ENCODE data around the gene FAM20C.
"Not testable (repeated sequence)": the region's sequence is repeated elsewhere in the genome, so short reads cannot be mapped to it uniquely, and the experiment has no call there.

The FAM20C gene

DNA sequence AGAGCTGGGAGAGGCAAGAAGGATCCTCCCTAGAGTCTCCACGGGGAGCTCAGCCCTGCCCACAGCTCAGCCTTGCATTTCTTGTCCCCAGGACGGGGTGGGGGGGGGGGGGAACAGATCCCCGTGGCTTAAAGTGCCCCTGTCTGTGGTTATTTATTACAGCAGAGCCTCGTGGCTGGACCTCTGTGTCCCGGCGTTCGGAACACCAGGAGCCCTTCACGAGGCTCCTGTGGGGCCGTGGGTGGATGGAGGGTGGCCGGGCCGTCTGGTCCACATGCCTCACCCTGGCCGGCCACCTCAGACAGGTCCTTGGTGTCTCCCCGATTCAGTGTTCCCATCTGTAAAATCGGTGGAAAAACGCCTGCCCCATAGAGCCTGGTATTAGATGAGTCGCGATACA, 37.9 kb downstream of the FAM20C start:
- DNase-seq: no peak

- DNase-seq: no peak
These were observed 38.9 kb downstream of the FAM20C start for GRCh38 chr7:231030-231857.

DNA sequence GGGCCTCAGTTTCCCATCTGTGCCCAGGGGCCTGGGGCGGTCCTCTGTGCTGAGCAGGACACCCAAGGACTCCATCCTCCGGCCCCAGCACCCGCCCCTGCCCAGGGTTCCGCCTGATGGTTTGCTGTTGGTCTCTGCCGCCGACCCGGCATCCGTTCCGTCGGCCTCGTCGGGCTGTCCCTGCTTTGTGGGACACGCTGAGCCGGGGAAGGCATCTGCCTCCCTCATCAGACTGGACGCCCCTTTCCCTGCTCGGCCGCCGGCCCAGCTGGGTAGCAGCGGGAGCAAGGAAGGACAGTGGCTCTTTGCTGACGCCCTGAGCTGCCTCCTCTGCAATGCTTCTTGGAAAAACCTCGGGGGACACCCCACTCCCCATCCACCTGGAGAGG, 39.5 kb downstream of the FAM20C start:
- DNase-seq: no peak

- DNase-seq: no peak
These were observed 40.3 kb downstream of the FAM20C start for GRCh38 chr7:232410-233248.

DNA sequence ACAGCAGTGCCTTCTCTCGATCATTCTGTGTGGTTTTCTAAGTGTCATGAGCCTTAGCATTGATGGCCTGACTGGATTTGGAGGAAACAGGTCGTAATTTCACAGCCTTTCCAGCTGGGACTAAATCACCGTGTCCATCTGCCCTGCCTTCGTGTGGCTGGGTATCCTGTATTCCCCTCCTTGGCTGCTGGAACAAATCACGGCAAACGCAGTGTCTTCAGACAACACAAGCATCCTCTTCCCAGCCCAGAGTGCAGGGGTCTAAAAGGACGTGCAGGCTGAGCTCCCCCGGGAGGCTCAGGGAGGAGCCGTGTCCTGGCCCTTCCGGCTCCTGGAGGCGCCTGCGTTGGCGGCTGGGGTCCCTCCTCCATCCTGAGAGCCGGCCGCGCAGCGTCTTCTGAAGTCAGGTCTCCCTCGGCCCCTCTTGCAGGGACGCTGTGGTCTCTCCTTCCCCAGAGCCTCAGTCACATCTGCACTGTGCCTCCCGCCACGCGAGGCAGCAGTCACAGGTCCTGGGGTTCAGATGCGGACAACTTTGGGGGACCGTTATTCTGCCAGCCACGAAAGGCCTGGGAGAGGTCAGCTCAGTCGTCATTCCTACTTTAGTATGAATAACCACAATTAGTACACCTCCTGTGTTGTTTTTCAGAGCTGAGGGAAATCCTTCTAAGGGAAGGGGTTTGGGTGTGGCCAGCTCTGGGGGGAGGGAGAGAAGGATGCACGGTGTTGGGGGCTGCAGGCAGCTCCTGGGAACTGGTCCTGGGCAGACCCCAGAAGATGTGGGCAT, 41.1 kb downstream of the FAM20C start:
- DNase-seq: no peak

DNA sequence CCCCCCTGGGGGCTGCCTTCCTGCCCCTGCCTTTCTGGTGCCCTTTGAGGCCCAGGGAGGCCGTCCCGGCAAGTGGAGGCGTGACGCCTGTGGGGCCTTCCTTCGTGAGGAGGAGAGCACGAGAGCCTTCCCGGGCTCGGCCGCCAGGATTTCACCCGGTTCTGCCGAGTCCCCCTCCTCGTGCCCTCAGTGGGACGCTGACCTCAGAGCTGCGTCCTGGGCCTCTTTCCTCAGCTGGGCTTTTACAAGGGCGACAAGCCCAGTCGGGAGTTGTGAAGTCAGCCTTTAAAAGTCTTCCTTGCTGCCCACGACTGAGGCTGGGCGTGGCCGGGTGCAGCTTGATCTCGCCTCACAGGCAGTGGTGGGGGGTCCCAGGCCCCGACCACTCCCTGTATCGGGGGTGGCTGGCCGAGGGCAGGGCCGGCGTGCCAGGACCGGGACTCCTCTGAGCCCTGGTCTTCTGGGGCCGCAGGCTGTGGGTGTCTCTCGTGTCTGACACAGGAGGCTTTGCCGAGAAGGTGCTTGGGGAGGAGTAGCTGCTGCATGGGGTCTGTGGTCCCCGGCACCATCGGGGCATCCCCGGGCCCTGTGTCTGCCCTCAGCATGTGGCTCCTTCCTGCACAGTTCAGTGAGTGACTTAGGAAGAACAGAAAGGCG, 41.8 kb downstream of the FAM20C start:
- DNase-seq: no peak

- no peak for DNase-seq
These were observed 42.6 kb downstream of the FAM20C start for GRCh38 chr7:234708-235553.

GRCh38 chr7:235576-236395, 43.4 kb downstream of the FAM20C start:
- DNase-seq: no peak

DNA sequence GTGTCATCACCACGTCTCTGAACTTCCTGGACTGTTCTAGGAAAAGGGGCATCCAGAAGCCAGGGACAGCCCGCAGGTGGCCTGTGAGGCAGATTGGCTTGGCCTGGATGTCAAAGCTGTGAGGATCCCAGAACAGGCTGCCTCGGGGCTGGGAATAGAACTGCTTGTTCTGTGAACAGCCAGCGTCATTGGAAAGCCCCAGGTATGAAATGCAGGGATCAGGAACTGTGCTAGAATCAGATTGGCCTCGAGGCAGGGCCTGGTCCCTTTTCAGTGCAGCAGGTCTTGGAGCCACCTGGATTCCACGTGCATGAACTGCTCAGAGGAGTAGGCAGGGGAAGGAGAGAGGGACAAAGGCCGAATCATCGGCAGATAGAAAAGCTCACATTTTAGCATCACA, 44.6 kb downstream of the FAM20C start:
- DNase-seq: no peak

DNA sequence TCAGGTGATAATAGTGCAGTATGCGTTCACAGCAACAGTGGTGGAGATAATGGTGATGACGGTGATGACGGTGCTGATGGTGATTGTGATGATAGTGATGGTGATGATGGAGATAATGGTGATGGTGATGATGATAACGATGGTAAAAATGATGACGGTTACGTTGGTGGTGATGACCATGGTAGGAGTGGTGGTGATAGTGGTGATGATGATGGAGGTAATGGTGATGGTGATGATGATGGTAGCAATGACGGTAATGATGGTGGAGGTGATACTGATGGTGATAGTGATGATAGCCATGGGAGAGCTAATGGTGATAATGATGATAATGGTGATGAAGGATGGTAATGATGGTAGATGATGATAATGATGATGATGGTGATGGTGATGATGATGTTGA, 45.0 kb downstream of the FAM20C start:
- DNase-seq: no peak

GRCh38 chr7:240146-240676, 47.8 kb downstream of the FAM20C start:
- DNase-seq: no peak

GRCh38 chr7:240887-241421, 48.6 kb downstream of the FAM20C start:
- no peak for DNase-seq

DNA sequence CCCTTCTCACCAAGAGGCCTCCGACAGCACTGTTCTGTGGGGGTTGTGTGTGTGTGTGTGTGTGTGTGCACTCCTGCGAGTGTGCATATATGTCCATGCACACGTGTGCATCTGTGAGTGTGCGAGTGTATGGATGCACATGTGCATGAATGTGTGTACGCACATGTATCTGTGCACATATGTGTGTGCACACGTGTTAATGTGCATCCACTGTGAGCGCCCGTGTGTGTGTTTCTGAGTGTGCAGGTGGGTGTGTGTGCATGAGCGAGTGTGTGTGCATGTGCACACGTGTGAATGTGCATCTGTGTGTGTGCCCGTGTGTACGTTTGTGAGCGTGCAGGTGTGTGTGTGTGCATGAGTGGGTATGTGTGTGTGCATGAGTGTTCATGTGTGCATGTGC, 49.1 kb downstream of the FAM20C start:
- no peak for DNase-seq

DNA sequence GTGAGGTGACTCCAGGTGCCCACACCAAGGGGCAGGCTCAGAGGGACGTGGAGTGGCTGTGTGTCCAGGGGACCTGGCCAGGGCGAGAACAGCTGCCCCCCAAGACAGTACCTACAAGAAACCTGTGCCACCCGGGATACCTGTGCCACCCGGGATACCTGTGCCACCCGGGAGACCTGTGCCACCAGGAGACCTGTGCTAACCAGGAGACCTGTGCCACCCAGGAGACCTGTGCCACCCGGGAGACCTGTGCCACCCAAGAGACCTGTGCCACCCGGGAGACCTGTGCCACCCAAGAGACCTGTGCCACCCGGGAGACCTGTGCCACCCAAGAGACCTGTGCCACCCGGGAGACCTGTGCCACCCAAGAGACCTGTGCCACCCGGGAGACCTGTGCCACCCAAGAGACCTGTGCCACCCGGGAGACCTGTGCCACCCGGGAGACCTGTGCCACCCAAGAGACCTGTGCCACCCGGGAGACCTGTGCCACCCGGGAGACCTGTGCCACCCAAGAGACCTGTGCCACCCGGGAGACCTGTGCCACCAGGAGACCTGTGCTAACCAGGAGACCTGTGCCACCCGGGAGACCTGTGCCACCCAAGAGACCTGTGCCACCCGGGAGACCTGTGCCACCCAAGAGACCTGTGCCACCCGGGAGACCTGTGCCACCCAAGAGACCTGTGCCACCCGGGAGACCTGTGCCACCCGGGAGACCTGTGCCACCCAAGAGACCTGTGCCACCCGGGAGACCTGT, 50.6 kb downstream of the FAM20C start:
- not testable (repeated sequence) for DNase-seq

- DNase-seq: not testable (repeated sequence)
These were observed 51.2 kb downstream of the FAM20C start for GRCh38 chr7:243580-243978.

GRCh38 chr7:244974-245373, 52.6 kb downstream of the FAM20C start:
- DNase-seq: no peak

DNA sequence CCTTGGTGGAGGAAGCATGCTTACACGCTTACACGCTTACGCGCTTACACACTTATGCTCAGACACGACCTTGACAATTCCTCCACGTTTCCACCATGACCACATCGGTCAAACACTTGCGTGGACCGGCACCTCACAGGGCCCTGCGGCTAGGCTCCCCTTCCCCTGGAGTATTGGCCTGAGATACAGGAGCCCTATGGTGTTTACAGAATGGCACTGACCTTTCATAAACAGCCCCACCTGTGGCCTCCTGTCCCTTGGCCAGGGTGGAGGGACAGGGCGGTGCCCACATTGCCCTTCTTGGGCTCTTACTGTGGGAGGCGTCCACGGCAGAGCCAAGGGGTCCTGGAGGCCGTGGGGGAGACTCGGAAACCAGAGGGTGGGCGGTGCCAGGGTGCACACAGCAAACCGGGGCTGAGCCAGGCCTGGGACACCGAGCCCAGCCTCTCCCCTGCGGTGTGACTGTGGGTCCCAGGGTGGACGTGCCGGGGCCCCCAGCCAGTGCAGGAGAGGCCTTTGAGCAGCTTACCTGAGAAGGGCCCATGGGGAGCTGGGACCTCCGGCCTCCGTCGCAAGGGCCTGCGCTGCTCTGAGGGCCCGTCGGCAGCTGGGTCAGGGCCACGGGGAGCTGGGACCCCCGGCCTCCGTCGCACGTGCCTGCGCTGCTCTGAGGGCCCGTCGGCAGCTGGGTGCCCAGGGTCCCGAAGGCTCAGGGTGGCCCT, 53.4 kb downstream of the FAM20C start:
- no peak for DNase-seq

- no peak for DNase-seq
These were observed 54.1 kb downstream of the FAM20C start for GRCh38 chr7:246451-246850.

GRCh38 chr7:247181-247580, 54.8 kb downstream of the FAM20C start:
- no peak for DNase-seq
